ENCODE results near the gene LPIN1. TPM values are rescaled to one million over a fixed set of nuclear protein-coding genes. Genes with fewer than 3 reads are reported as not detected.

The LPIN1 gene
- total and polyA plus RNA-seq, 2 of the 13 experiments (the other 11 are each of a cell fraction or from before 2014, with no cell fraction given), result 9.7 to 19.4 TPM

DNA sequence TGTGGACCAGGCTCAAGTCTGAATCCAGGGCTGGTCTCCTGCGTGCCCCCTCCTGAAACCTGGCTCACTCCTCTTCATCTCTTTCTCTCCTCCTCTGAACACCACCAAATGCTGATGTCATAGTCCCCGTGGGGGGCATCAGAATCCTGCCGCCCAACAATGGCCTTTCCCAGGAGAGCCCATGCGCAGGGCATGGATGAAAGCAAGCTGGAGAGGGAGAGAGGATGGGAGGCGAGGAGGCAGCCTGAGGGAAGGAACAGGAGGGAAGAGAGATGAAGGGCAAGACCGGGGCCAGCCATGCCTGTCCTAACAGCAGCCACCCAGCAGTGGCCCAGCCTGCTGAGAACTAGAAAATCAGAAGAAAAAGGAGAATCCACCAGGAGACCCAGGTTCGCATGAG, 22.3 kb upstream of the LPIN1 start (continued):
- TF ChIP-seq, protein P1, sequence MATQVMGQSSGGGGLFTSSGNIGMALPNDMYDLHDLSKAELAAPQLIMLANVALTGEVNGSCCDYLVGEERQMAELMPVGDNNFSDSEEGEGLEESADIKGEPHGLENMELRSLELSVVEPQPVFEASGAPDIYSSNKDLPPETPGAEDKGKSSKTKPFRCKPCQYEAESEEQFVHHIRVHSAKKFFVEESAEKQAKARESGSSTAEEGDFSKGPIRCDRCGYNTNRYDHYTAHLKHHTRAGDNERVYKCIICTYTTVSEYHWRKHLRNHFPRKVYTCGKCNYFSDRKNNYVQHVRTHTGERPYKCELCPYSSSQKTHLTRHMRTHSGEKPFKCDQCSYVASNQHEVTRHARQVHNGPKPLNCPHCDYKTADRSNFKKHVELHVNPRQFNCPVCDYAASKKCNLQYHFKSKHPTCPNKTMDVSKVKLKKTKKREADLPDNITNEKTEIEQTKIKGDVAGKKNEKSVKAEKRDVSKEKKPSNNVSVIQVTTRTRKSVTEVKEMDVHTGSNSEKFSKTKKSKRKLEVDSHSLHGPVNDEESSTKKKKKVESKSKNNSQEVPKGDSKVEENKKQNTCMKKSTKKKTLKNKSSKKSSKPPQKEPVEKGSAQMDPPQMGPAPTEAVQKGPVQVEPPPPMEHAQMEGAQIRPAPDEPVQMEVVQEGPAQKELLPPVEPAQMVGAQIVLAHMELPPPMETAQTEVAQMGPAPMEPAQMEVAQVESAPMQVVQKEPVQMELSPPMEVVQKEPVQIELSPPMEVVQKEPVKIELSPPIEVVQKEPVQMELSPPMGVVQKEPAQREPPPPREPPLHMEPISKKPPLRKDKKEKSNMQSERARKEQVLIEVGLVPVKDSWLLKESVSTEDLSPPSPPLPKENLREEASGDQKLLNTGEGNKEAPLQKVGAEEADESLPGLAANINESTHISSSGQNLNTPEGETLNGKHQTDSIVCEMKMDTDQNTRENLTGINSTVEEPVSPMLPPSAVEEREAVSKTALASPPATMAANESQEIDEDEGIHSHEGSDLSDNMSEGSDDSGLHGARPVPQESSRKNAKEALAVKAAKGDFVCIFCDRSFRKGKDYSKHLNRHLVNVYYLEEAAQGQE (IDR thresholded peaks at IDR 0.05; ENCODE audit: borderline replicate concordance in 1 of 2, low read depth in 1 of 2, low read length in 2 of 2), result no peak
- TF ChIP-seq ZMYM2 (CRISPR knock-in tag; IDR thresholded peaks at IDR 0.05), result no peak

DNA sequence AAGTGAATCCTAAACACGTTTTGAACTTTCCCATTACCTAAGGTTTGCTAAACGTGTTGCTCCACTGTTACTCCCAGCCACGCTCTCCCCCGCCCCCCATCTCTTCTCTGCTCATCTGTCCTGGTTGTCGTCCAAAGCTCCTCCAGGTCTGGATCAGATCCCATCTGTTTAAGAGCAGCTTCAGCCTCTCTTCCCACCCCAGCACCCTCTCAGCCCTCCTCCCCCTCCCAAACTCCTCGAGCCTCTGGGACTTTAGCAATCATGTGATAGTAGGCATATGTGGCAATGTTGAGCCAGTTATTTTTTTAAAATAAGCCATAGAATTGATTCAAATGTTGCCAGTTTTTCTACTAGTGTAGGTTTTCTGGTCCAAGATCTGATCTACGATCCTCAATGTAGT, 20.0 kb upstream of the LPIN1 start:
- 19% methylated on average over 7 of the region's 7 CpGs for WGBS (ENCODE audit: low lambda C conversion rate)
- intact Hi-C loops (cut with micrococcal nuclease; ENCODE audit: unreplicated experiment), result no loop called here
- H3K4me3 ChIP-seq (replicated peaks in 1 of 3; ENCODE audit: insufficient read depth in 1 of 3, low read depth in 2 of 3, low read length in 3 of 3), result no peak overlapping the region
- H3K9ac ChIP-seq (ENCODE audit: insufficient read depth, low read depth, low read length), result no peak overlapping the region
- H3K4me2 ChIP-seq (ENCODE audit: low read depth, low read length), result no peak overlapping the region
- H4K20me1 ChIP-seq (ENCODE audit: insufficient read depth, low read length), result no peaks in the 10 kb centered on the region
- ATAC-seq, result no peak
- FAIRE-seq, result no peak
- H3K4me1 ChIP-seq (ENCODE audit: insufficient read depth, low read length), result peaks cover 13% of the 10 kb centered on the region
- DNase-seq (ENCODE audit: low spot score), result no peak
- no peaks in the 10 kb centered on the region for H3K9me3 ChIP-seq (ENCODE audit: low read length)
- H3K27me3 ChIP-seq (ENCODE audit: control insufficient read depth in 1 of 2, insufficient read depth in 2 of 2, low read length in 2 of 2), result peaks cover 0 to 13% of the 10 kb centered on the region in 2 experiments; a peak in 2 of 5 replicates
- H3K27ac ChIP-seq (ENCODE audit: extremely low read length, insufficient read depth, low read length), result no peak overlapping the region
- no peak overlapping the region for H2AFZ ChIP-seq (ENCODE audit: low read length)
- ChIA-PET CTCF (ENCODE audit: low intra/inter-chr PET ratio, low total read pairs) (no interaction called here), POLR2A (no interaction called here)
- no TSS peak for BruUV-seq (replicated peaks)
- in situ Hi-C loops (cut with HindIII; ENCODE audit: extremely low pct_ligation_motif_present, low pct_unique_long_range_greater_than_20kb), result no loop called here
- H3K79me2 ChIP-seq (ENCODE audit: insufficient read depth, low read length), result no peaks in the 10 kb centered on the region
- H3K36me3 ChIP-seq (replicated peaks in 1 of 2; ENCODE audit: control insufficient read depth in 1 of 2, insufficient read depth in 2 of 2, low read length in 2 of 2), result no peaks in the 10 kb centered on the region
- no peak for TF ChIP-seq ZFP82 (CRISPR knock-in tag; IDR thresholded peaks at IDR 0.05; ENCODE audit: borderline replicate concordance)
- no peak for TF ChIP-seq NFKB2 (CRISPR knock-in tag; IDR thresholded peaks at IDR 0.05; ENCODE audit: borderline replicate concordance)
- no peak for TF ChIP-seq KLF13 (CRISPR knock-in tag; IDR thresholded peaks at IDR 0.05)
- TF ChIP-seq TEAD2 (CRISPR knock-in tag; IDR thresholded peaks at IDR 0.05), result no peak
- no peak for TF ChIP-seq ZNF7 (CRISPR knock-in tag; IDR thresholded peaks at IDR 0.05)
- TF ChIP-seq ZZZ3 (CRISPR knock-in tag; IDR thresholded peaks at IDR 0.05; ENCODE audit: borderline replicate concordance), result no peak
- no peak for TF ChIP-seq KDM5B (CRISPR knock-in tag; IDR thresholded peaks at IDR 0.05; ENCODE audit: borderline replicate concordance)
- TF ChIP-seq ZNF737 (CRISPR knock-in tag; IDR thresholded peaks at IDR 0.05; ENCODE audit: borderline replicate concordance), result no peak
- no peak for TF ChIP-seq RELA (CRISPR knock-in tag; IDR thresholded peaks at IDR 0.05)
- TF ChIP-seq, protein P2, sequence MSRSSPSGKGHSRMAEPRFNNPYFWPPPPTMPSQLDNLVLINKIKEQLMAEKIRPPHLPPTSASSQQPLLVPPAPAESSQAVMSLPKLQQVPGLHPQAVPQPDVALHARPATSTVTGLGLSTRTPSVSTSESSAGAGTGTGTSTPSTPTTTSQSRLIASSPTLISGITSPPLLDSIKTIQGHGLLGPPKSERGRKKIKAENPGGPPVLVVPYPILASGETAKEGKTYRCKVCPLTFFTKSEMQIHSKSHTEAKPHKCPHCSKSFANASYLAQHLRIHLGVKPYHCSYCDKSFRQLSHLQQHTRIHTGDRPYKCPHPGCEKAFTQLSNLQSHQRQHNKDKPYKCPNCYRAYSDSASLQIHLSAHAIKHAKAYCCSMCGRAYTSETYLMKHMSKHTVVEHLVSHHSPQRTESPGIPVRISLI (CRISPR knock-in tag; IDR thresholded peaks at IDR 0.05; ENCODE audit: borderline replicate concordance), result no peak
- TF ChIP-seq, protein P3, sequence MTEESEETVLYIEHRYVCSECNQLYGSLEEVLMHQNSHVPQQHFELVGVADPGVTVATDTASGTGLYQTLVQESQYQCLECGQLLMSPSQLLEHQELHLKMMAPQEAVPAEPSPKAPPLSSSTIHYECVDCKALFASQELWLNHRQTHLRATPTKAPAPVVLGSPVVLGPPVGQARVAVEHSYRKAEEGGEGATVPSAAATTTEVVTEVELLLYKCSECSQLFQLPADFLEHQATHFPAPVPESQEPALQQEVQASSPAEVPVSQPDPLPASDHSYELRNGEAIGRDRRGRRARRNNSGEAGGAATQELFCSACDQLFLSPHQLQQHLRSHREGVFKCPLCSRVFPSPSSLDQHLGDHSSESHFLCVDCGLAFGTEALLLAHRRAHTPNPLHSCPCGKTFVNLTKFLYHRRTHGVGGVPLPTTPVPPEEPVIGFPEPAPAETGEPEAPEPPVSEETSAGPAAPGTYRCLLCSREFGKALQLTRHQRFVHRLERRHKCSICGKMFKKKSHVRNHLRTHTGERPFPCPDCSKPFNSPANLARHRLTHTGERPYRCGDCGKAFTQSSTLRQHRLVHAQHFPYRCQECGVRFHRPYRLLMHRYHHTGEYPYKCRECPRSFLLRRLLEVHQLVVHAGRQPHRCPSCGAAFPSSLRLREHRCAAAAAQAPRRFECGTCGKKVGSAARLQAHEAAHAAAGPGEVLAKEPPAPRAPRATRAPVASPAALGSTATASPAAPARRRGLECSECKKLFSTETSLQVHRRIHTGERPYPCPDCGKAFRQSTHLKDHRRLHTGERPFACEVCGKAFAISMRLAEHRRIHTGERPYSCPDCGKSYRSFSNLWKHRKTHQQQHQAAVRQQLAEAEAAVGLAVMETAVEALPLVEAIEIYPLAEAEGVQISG (CRISPR knock-in tag; IDR thresholded peaks at IDR 0.05), result no peak
- TF ChIP-seq STAG1 (CRISPR knock-in tag; IDR thresholded peaks at IDR 0.05), result no peak
- TF ChIP-seq EEA1 (CRISPR knock-in tag; IDR thresholded peaks at IDR 0.05; ENCODE audit: borderline replicate concordance), result no peak
- no peak for TF ChIP-seq DR1 (CRISPR knock-in tag; IDR thresholded peaks at IDR 0.05)
- no peak for TF ChIP-seq ZSCAN25 (CRISPR knock-in tag; IDR thresholded peaks at IDR 0.05)
